DLD1 (cell line): ENCODE measurements around the gene KLHL9.

Experiments used
- in situ Hi-C: cut with HindIII; loops from 2 replicates; pipeline ENCODE4 v1.10.0; 2017; ENCODE audit warnings: low sequenced_read_pairs

The KLHL9 gene

DNA sequence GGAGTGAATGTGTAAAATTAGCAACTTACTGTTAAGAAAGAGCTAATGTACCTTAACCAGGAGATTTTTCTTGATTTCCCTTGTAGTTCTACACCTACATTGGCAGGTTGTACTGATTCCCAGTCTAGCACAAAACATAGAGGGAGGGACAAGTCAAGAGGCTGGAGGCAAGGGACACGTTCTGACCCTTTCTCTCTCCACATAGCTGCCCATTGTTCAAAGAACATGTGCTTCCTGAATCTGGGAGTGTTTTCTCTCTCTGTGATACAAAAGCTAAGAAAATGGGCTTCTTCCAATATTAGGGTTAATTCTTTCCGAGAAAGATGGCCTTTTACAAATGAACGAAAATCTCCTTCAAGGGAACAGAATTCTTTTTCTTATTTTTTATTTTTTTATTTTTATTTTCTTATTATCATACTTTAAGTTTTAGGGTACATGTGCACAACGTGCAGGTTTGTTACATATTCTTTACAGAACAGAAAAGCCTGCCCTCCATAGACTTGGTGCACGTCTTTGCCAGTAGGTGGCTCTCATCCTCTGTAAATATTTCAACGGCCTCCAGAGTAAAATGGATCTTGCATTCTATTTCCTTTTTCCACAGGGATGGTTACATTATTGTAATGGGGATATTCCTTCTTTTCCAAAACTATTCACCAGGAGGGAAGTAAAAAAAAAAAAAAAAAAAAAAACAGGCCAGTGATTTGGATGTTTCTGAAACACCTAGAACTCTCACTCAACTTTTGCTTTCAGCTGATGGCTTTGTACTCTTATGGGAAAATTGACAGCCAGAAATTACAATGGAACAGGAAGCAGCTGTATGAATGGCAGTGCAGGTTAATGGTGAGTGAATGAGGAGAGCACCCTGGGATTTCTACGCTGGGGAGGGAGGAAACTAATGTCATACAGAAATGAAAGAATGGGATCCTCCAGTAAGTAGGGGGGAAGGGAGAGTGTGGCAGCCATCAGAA, 17.0 kb downstream of the KLHL9 start:
- in situ Hi-C loops, result no loop called here

DNA sequence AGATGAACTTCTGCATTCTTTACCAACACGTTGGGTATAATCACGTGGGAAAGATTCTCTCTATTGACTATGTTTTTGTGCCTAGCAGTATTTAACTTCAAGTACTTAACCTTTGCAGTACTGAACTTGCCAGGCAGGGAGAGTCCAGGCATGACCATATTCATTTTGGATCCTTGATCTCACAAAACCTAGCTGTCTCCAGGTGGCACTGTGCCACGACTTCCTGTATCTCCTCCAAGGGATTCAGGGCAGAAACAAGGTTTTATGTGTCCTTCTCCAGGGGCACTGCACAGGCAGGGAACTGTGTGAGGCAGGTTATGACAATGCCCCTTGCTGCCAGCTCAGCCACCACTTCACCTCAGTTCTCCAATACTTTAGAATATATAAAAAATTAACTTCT, 18.3 kb downstream of the KLHL9 start:
- in situ Hi-C loops, result no loop called here

DNA sequence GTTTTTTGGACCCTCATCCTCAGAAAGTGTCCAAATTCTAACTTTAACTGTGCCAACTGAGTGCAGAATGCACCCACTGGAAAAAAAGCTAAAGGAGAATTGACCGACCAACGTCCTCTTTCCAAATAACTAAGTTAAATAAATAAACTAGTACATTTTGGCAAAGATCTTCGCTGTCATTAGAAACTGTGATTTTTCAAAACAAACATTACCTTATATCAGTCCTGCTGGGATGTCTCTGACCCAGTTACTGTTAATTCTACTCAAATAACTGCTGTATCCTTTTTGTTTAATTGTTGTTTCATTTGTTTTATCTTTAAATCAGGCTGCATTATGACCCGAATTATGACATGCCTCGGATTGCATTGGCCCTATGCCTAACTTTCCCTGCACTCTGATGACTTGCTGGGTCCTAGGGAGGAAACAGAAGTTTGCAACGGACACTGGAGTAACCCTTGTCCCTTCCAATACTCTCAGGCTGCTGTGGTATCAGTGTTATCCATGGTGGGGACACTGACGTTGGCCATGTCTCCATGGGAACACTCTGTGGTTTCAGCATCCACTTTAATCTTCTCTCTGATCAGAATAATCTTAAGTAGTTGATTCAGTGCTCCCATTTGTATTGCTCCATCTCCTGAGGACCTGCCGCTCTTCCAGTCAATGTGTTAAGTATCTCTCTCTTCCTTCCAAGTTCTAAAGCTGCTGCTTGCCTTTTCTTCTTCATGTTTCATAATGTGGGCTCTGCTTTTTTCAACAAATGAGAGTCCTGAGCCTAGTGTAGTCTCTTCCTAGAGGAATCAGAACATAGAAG, 19.0 kb downstream of the KLHL9 start:
- in situ Hi-C loops, result no loop called here

DNA sequence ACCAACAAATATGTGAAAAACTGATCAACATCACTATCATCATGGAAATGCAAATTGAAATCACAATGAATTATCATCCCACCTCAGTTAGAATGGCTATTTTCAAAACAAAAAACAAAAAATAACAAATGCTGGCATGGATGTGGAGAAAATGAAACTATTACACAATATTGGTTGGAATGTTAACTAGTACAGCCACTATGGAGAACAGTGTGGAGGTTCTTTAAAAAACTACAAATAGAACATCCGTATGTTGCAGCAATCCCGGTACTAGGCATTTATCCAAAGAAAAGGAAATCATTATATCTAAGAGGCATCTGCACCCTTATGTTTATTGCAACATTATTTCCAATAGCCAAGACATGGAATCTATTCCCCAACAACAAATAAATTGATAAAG, 21.1 kb downstream of the KLHL9 start:
- in situ Hi-C loops, result no loop called here

DNA sequence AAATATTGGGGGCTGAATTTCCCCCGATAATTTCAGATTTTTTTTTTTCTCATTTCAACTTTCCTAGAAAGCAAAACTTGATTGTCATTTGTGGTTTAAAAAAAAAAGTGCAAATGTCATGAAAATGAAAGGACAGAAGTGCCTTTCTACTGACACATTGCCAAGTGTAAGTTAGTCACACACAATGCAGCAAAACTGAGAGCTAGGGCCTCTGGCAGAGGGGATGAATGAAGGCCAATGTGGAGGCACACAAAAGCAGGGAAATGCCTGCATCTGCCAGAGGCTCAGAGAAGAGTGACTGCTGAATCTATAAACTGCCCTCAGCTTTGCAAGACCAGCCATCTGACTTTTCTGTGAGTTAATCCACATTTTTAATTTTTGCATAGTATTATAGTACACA, 23.3 kb downstream of the KLHL9 start:
- in situ Hi-C loops, result no loop called here

DNA sequence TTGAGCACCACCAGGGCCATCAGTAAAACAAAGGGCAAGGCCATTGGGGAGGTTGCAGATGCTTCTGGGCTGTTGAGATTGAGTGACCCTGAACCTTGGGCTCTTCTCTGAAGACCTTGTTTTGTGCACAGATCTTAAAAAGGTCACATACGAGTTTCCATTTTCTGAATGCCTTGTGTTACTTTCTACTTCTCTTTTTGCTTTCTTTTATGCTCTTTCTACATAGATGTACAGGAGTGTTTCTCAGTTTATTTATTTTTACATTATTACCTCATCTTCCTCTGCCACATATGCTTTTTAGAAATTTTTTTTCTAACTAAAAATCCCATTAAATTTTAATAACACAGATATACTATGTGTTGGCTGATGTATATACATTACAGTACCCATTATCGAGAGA, 30.0 kb downstream of the KLHL9 start, which contains the start of gene IFNA5:
TSS of gene IFNA5 (minus strand) at position 101 of the 400 bp plus-strand sequence. CDS start at position 44, 57 bp downstream.
- in situ Hi-C loops, result no loop called here

DNA sequence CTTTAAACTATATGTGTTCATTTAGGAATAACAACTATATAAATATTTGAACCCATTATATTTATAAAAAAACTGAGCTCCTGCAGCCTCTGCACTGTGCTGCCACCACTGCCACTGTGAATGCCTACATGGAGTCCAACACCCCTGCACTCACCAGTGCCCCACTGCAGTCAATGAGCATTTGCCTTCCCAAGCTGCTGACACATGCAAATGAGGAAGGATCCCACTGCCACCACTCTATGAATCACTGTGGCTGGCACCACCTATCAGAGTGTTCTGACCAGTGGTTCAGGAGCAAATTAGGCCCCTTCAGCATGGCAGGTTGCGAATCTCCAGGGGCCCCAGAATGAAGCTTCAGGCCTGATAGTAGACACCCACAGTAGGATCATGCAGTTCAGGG, 39.2 kb downstream of the KLHL9 start:
- in situ Hi-C loops, result no loop called here

DNA sequence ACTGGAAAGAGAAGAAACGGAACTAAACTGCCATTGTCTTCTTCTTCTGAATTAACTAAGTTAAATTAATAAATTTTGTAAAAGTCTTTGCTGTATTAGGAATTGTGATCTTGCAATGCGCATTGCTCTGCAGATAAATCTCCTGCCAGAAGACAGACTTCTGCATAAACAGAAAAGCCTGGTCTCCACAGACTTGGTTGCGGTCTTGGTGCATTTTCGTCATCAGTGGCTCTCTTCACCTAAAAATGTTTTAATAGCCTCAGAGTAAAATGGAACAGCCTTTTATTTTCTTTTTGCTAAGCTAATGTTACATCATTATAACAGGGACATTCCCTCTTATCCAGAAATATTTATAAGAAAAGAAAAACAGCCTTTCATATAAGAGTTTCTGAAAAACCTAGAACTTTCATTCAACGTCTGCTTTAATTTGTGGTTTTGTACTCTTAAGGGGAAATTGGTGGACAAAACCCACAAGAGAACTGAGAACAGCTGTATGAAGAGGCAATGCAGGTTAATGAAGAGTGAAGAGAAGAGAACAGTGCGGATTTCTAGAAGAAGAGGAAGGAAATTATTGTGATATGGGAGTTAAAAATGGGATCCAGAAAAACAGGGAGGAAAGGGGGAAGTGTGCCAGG, 40.2 kb downstream of the KLHL9 start:
- in situ Hi-C loops, result no loop called here

DNA sequence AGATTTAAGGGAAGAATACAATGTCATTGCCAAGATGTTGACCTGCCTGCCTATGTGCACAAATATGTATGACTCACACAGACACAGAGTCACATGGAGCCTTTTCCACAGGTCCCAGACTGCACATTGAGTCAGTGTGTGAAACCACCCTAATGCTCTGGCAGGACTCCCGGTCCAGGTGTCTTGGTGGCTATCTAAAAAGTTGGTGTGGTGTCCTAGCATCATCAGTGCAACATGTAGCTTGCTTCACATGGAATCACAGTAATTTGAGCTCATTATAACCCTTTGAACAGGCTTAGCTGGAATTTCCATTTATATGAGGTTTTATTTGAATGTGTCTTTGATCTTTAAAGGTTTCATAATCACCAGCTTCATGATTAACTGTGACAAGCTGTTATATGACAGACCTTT, 40.8 kb downstream of the KLHL9 start:
- in situ Hi-C loops, result no loop called here

DNA sequence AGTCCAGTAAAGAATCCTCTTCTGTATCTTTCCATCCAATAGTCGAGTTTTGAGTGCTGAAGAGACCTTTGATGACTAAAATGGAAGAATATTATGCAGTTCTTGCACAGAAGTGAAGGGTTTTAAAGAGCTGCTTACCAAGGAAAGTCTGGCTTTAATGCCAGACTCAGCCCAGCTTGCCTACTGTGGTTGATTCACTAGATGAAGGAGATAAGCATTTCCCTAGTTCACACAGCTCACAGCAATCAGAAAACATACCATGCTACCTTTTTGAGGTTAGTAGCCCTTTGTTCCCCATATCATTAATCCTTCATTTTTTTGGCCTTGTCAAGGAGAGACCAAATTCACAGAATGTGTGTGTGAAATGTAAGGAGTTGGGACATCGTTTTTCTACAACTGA, 45.4 kb downstream of the KLHL9 start:
- in situ Hi-C loops, result no loop called here

DNA sequence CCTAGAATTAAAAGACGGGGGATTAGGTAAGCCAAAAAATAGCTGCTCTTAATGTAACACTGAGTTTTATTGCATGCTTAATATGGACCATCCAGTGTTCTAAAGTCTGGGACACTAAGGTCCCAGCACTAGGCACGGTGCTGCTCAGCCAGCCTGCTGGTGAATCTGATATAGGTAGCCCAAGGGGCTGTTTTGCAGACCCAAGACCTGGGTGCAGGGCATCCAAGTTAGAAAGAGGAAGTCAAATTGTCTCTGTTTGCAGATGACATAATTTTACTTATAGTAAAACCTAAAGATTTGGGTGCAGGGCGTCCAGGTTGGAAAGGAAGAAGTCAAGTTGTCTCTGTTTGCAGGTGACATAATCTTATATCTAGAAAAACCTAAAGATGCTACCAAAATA, 47.9 kb downstream of the KLHL9 start:
- in situ Hi-C loops, result no loop called here

DNA sequence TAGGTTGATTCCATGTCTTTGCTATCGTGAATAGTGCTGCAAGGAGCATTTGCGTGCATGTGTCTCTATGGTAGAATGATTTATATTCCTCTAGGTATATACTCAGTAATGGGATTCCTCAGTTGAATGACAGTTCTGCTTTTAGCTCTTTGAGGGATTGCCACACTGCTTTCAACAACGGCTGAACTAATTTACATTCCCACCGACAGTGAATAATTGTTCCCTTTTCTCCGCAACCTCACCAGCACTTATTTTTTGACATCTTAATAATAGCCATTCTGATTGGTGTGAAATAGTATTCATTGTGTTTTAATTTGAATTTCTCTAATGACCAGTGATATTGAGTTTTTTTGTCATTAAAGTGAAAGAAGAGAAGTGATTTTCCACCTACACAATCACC, 48.5 kb downstream of the KLHL9 start:
- in situ Hi-C loops, result no loop called here

DNA sequence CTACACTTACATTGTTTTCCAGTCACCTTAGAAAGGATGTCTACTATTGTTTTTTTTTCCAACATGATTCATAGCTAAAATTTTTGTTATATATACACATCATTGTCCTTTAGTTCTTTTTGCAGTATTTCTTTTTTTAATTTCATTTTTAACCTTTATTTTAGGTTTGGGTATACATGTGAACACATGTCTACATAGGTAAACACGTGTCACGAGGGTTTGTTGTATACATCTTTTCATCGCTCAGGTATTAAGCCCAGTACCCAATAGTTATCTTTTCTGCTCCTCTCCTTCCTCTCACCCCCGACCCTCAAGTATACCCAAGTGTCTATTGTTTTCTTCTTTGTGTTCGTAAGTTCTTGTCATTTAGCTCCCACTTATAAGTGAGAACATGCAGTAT, 49.1 kb downstream of the KLHL9 start:
- in situ Hi-C loops, result no loop called here

DNA sequence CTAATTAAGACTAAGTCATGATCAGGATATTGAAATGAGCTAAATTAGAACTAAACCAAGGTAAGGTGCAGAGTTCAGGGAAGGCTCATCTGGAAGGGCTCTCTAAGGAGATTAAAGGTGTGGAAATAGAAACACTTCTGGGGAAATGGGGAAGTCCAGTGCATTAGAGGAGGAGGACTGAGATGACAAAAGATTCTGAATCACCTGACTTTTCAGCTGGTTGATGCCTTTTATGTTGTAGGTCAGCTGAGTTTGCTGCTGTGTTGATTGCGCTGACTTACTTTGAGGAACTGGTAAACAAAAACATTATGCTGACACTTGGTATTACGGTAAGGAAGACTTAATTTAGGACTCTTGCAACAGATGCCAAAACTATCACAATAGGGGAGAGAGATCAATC, 53.9 kb downstream of the KLHL9 start:
- in situ Hi-C loops, result no loop called here
